ENCODE measurements around the gene UVRAG. TPM values are rescaled to one million over a fixed set of nuclear protein-coding genes. Genes with fewer than 3 reads are reported as not detected.
"Not testable (repeated sequence)": the region's sequence is repeated elsewhere in the genome, so short reads cannot be mapped to it uniquely, and the experiment has no call there.

UVRAG gene
- total RNA-seq, 1 donor from 2014 or later: 17.8 TPM

- no peak overlapping the region for H3K27ac Mint-ChIP-seq (ENCODE audit: unreplicated experiment)
- peaks cover 1% of the 10 kb centered on the region for H3K27me3 Mint-ChIP-seq (ENCODE audit: unreplicated experiment)
- H3K4me1 Mint-ChIP-seq (ENCODE audit: low read depth, unreplicated experiment): peaks cover 14% of the 10 kb centered on the region
- no peak for DNase-seq
- no peaks in the 10 kb centered on the region for H3K36me3 Mint-ChIP-seq (ENCODE audit: unreplicated experiment)
- H3K4me3 Mint-ChIP-seq (ENCODE audit: unreplicated experiment): no peak overlapping the region
- H3K9me3 Mint-ChIP-seq (ENCODE audit: unreplicated experiment): peaks cover 2% of the 10 kb centered on the region
- TF ChIP-seq, protein P1, sequence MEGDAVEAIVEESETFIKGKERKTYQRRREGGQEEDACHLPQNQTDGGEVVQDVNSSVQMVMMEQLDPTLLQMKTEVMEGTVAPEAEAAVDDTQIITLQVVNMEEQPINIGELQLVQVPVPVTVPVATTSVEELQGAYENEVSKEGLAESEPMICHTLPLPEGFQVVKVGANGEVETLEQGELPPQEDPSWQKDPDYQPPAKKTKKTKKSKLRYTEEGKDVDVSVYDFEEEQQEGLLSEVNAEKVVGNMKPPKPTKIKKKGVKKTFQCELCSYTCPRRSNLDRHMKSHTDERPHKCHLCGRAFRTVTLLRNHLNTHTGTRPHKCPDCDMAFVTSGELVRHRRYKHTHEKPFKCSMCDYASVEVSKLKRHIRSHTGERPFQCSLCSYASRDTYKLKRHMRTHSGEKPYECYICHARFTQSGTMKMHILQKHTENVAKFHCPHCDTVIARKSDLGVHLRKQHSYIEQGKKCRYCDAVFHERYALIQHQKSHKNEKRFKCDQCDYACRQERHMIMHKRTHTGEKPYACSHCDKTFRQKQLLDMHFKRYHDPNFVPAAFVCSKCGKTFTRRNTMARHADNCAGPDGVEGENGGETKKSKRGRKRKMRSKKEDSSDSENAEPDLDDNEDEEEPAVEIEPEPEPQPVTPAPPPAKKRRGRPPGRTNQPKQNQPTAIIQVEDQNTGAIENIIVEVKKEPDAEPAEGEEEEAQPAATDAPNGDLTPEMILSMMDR (IDR thresholded peaks at IDR 0.05; ENCODE audit: partially characterized antibody, unreplicated experiment): no peak
Observed at GRCh38 chr11:75873417-75874221, 58.6 kb downstream of the UVRAG start.

DNA sequence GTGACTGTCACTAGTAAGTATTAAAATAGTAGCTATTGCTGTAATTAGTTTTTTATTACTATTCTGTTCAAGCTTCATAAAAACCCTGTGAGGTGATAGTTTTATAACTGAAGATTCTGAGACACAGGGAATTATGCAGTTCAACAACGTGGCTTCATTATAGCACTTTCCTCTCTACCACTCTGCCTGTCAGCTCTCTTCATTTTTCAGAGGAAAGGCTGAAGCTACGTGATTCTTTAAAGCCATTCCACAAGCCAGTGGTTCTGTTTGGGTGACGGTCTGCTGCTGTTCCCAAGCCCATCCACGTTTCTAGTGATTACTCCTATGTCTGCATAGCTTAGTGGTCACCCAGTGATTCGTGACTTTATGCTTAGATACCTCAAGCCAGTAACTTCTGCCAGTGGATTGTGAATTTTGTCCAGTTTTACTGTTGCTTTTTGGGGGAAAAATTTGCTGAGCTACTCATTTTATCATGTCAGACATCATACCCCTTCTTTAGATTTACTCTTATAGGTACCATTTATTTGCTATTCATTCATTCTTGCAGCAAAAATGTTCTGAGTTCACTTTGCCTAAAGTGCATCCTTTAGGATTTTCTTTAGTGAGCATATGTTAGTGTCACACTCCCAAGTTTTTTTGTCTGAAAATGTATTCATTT, 59.8 kb downstream of the UVRAG start:
- DNase-seq: no peak
- Mint-ChIP-seq H3K36me3 (ENCODE audit: unreplicated experiment) (peaks cover 7% of the 10 kb centered on the region), H3K4me1 (ENCODE audit: low read depth, unreplicated experiment) (peaks cover 14% of the 10 kb centered on the region), H3K27me3 (ENCODE audit: unreplicated experiment) (peaks cover 1% of the 10 kb centered on the region), H3K4me3 (ENCODE audit: unreplicated experiment) (no peak overlapping the region), H3K9me3 (ENCODE audit: unreplicated experiment) (peaks cover 7% of the 10 kb centered on the region), H3K27ac (ENCODE audit: unreplicated experiment) (no peak overlapping the region)
- TF ChIP-seq, protein P1 (IDR thresholded peaks at IDR 0.05; ENCODE audit: partially characterized antibody, unreplicated experiment): no peak

DNA sequence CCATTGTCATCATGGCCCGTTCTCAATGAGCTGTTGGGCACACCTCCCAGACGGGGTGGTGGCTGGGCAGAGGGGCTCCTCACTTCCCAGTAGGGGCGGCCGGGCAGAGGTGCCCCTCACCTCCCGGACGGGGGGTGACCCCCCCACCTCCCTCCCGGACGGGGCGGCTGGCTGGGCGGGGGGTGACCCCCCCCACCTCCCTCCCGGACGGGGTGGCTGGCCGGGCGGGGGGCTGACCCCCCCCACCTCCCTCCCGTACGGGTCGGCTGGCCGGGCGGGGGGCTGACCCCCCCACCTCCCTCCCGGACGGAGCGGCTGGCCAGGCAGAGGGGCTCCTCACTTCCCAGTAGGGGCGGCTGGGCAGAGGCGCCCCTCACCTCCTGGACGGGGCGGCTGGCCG, 62.3 kb downstream of the UVRAG start:
- peaks cover 11% of the 10 kb centered on the region for H3K36me3 Mint-ChIP-seq (ENCODE audit: unreplicated experiment)
- H3K4me1 Mint-ChIP-seq (ENCODE audit: low read depth, unreplicated experiment): peaks cover 14% of the 10 kb centered on the region
- H3K27me3 Mint-ChIP-seq (ENCODE audit: unreplicated experiment); H3K4me3 Mint-ChIP-seq (ENCODE audit: unreplicated experiment): not testable (repeated sequence)
- H3K27ac Mint-ChIP-seq (ENCODE audit: unreplicated experiment): peak overlapping the region; percentile 89
- H3K9me3 Mint-ChIP-seq (ENCODE audit: unreplicated experiment): peaks cover 11% of the 10 kb centered on the region
- DNase-seq: peak; percentile 28

GRCh38 chr11:75877931-75878330, 62.9 kb downstream of the UVRAG start:
- not testable (repeated sequence) for DNase-seq; H3K4me3 Mint-ChIP-seq (ENCODE audit: unreplicated experiment); H3K27me3 Mint-ChIP-seq (ENCODE audit: unreplicated experiment); H3K27ac Mint-ChIP-seq (ENCODE audit: unreplicated experiment)
- H3K9me3 Mint-ChIP-seq (ENCODE audit: unreplicated experiment): peaks cover 11% of the 10 kb centered on the region
- H3K4me1 Mint-ChIP-seq (ENCODE audit: low read depth, unreplicated experiment): peaks cover 14% of the 10 kb centered on the region
- H3K36me3 Mint-ChIP-seq (ENCODE audit: unreplicated experiment): peaks cover 11% of the 10 kb centered on the region

DNA sequence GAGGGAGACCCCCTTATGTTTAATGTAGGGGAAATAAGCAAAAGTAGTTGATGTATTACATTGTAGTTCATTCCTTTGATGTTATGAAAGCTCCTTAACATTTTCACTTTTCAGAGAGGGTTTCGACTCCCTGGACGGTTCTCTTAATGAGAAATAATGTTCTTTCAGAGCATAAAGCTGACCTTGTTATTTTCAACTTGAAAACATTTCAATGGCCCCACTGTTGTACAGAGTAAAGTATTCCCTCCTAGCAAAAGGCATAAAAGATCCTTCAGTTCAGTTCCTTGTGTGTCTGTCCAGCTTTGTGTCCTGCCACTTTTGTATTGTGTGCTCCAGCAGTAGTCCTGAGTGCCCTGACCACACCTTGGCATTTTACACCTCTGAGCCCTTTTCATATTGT, 63.9 kb downstream of the UVRAG start:
- Mint-ChIP-seq H3K9me3 (ENCODE audit: unreplicated experiment) (peaks cover 11% of the 10 kb centered on the region), H3K36me3 (ENCODE audit: unreplicated experiment) (peaks cover 11% of the 10 kb centered on the region), H3K27me3 (ENCODE audit: unreplicated experiment) (peaks cover 1% of the 10 kb centered on the region), H3K4me3 (ENCODE audit: unreplicated experiment) (no peak overlapping the region), H3K4me1 (ENCODE audit: low read depth, unreplicated experiment) (peaks cover 10% of the 10 kb centered on the region), H3K27ac (ENCODE audit: unreplicated experiment) (peak overlapping the region; percentile 77)
- TF ChIP-seq, protein P1 (IDR thresholded peaks at IDR 0.05; ENCODE audit: partially characterized antibody, unreplicated experiment): no peak
- no peak for DNase-seq

GRCh38 chr11:75879737-75880136, 64.7 kb downstream of the UVRAG start:
- no peak overlapping the region for H3K4me3 Mint-ChIP-seq (ENCODE audit: unreplicated experiment)
- no peak overlapping the region for H3K27ac Mint-ChIP-seq (ENCODE audit: unreplicated experiment)
- H3K4me1 Mint-ChIP-seq (ENCODE audit: low read depth, unreplicated experiment): peaks cover 8% of the 10 kb centered on the region
- H3K27me3 Mint-ChIP-seq (ENCODE audit: unreplicated experiment): peaks cover 1% of the 10 kb centered on the region
- peaks cover 11% of the 10 kb centered on the region for H3K36me3 Mint-ChIP-seq (ENCODE audit: unreplicated experiment)
- H3K9me3 Mint-ChIP-seq (ENCODE audit: unreplicated experiment): peaks cover 11% of the 10 kb centered on the region
- TF ChIP-seq, protein P1 (IDR thresholded peaks at IDR 0.05; ENCODE audit: partially characterized antibody, unreplicated experiment): no peak
- no peak for DNase-seq

- not testable (repeated sequence) for H3K4me3 Mint-ChIP-seq (ENCODE audit: unreplicated experiment); H3K27me3 Mint-ChIP-seq (ENCODE audit: unreplicated experiment); H3K27ac Mint-ChIP-seq (ENCODE audit: unreplicated experiment); H3K4me1 Mint-ChIP-seq (ENCODE audit: low read depth, unreplicated experiment); DNase-seq
- Mint-ChIP-seq H3K9me3 (ENCODE audit: unreplicated experiment) (peaks cover 11% of the 10 kb centered on the region), H3K36me3 (ENCODE audit: unreplicated experiment) (peaks cover 11% of the 10 kb centered on the region)
Observed at GRCh38 chr11:75880343-75880742, 65.3 kb downstream of the UVRAG start.

Data from glutamatergic neuron (in vitro differentiated cells).